HS-27A (cell line): ENCODE results near the gene ANKRD12.
"Not testable (repeated sequence)": the region's sequence is repeated elsewhere in the genome, so short reads cannot be mapped to it uniquely, and the experiment has no call there.

Experiments used
- DNase-seq: peaks from one replicate; pipeline ENCODE4 v3.0.0-alpha.2; 2012; ENCODE audit warnings: low read depth, missing footprints

ANKRD12 gene

DNA sequence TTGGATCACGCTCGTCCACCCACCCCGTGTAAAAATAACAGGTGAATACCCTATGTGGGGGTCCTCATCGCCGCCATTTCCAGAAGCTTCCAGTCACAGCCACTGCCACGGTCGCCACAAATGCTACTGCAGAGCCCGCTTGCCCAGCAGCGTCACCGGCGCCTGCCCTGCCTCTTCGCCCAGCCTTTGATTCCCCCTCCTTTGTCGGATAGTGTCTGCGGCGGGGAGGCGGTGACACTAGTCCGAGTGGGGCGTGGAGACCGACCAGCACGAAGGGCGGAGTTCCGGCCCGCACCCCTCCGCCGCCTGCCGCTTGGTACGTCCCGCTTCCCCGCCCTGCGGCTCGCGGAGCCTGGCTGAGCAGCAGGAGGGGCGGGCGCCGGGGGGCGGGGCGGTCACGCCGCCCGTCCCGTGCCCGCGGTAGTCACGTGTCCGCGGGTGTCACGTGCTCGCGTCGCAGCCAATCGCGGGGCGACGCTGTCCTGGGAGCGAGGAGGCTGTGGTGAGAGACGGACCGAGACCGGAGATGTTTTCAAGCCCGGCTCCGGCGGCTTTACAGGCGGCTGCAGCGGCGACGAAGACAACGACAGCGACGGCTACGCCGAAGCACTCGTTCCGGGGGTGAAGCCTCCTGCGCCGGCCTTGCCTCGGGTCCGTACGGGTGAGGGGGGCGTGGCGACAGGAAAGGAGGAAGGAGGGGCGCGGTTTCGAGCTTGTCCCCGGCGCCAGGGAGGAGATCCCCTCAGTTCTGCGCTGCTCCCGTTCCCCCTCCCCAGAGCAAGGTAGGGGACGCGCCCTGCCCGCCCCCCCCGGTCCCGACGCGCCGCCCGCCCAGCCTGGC lies at the start of gene ANKRD12:
Gene ANKRD12, plus strand, starts transcription at position 467 of the 841 bp plus-strand sequence. CDS start 45,652 bp downstream, outside the sequence.
- peak; percentile 94 for DNase-seq

GRCh38 chr18:9087144-9087543 lies 49.4 kb upstream of the ANKRD12 start:
- no peak for DNase-seq

GRCh38 chr18:9088252-9088651 lies 48.3 kb upstream of the ANKRD12 start:
- no peak for DNase-seq

- not testable (repeated sequence) for DNase-seq
Observed at GRCh38 chr18:9088727-9089126, 47.9 kb upstream of the ANKRD12 start.

- no peak for DNase-seq
Observed at GRCh38 chr18:9090578-9090977, 46.0 kb upstream of the ANKRD12 start.

DNA sequence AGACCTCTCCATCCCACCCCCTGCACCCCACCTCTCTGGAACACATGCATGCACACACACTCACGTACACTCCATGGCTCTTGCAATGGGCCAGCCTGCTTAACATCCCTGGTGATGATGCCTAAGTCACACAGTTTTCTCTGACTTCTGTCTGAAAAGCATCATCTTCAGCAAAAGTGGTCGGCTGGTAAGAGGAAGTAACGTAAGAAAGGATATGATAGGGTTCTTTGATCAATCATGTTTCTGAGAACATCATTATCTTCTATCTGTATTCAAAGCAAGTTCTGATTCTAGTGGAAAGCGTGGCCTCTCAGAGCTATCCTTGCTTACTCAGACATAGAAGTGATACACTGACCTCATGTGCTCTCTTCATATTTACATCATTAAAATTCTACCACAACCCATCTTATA lies 45.5 kb upstream of the ANKRD12 start:
- no peak for DNase-seq

DNA sequence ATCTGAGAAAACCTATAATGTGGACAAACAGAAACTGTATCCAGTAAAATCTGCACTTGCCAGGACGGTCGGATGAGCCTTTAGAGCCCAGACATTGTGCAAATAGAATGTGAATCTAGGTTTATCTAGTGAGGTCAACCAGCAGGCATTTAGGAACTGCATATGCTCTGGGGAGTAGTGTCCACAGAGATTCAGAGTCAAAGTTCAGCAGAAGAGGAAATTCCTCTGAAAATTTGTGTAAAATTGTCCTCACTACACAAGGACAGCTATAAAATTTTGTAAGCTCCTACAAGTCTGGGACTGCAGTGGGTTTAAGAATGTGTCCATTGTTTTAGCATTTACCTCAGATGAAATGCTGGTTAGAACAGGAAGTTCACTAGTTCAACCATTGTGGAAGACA lies 43.9 kb upstream of the ANKRD12 start:
- no peak for DNase-seq

DNA sequence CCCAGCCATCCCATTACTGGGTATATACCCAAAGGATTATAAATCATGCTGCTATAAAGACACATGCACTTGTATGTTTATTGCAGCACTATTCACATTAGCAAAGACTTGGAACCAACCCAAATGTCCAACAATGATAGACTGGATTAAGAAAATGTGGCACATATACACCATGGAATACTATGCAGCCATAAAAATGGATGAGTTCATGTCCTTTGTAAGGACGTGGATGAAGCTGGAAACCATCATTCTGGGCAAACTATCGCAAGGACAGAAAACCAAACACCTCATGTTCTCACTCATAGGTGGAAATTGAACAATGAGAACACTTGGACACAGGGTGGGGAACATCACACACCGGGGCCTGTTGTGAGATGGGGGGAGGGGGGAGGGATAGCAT lies 43.5 kb upstream of the ANKRD12 start:
- not testable (repeated sequence) for DNase-seq

GRCh38 chr18:9094307-9095226 lies 42.0 kb upstream of the ANKRD12 start:
- peak; percentile 67 for DNase-seq

GRCh38 chr18:9095297-9096006 lies 41.1 kb upstream of the ANKRD12 start:
- DNase-seq: no peak

GRCh38 chr18:9096007-9096371 lies 40.6 kb upstream of the ANKRD12 start:
- DNase-seq: no peak

- DNase-seq: no peak
Observed at GRCh38 chr18:9096685-9097084, 39.9 kb upstream of the ANKRD12 start.

- no peak for DNase-seq
Observed at GRCh38 chr18:9097349-9097748, 39.2 kb upstream of the ANKRD12 start.

- no peak for DNase-seq
Observed at GRCh38 chr18:9100796-9101195, 35.8 kb upstream of the ANKRD12 start.

GRCh38 chr18:9101730-9102507 lies 34.7 kb upstream of the ANKRD12 start:
- DNase-seq: peak; percentile 46

GRCh38 chr18:9102508-9103375 lies 33.8 kb upstream of the ANKRD12 start, which contains the start of gene NDUFV2:
NDUFV2 (plus strand) TSS chr18:9102699; CDS start chr18:9102744, 45 bp downstream.
- peak; percentile 88 for DNase-seq

DNA sequence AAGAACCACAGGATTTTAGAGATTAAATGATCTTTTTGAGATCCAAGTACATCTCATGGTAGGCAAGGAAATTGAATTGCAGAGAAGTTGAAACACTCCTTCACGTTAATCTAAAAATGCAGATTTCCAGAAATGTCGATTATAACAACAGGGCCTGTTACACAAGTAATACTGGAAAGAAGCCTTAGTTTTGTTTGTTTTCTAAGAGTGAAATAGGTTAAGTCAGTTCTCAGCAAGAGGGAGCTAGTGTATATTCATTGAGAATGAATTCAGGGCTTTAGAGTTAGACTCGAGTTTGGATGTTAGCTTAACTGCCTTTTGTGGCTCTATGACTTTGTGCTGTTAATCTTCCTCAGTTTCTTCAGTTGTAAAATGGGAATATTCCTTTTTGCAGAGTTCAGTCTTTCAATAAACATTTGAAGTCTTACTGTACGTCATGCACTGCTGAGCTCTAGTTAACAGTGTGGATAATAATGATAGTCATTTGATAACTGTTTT lies 33.2 kb upstream of the ANKRD12 start:
- no peak for DNase-seq

DNA sequence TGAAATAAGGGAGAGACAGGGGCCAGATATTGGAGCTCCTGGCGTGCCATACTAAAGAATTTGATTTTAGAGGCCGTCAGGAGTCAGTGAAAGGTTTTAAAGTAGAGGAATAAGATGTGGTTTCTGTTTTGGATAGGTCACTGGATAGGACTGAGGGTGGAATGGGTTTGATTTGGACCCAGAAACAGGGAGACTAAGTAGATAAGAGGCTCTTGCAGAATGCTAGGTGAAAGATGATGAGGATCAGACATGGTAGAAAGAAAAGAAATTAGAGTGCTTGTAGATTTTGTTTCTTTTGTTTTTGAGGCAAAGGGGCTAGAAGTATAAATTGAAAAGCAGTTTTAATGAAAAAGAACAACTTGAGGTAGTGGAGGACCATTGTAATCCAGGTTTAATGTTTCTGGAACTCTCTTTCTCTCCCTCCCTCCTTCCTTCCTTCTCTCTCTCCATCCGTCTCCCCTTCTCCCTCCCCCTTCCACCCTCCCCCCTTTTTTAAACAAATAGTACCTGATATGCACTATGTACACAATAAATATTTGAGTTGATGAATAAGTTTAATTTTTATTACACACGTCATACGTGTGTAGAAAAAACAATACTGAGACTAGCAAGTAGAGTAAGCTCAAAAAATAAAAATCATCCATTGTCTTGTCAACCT lies 32.2 kb upstream of the ANKRD12 start:
- DNase-seq: no peak

- no peak for DNase-seq
Observed at GRCh38 chr18:9105420-9105819, 31.2 kb upstream of the ANKRD12 start.

DNA sequence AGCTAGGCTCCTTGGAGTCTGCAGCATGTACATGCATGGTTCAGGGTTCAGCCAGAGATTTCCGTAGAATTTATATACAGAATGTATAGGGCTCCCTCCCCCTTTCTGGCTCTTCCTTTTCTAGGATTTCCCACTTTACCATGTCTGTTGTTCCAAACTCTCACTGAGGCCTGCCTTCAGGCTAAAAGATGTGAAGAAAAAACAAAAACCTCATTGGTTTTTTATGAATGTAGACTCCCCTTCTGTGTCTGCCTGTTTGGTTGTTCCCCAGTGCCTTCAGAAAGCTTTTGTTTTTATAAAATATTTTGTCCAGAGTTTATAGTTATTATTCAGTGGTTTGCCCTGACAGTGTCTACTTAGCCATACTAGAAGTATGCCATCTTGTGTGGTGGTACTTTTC lies 30.5 kb upstream of the ANKRD12 start:
- DNase-seq: no peak
